Breast epithelium (tissue), 3 donors: Measurements from ENCODE around the gene ZNF761.

Experiments
- CTCF ChIP-seq, 3 donors: fragments of 450-650 bp; IDR thresholded peaks; one replicate each; pipeline ENCODE4 v1.5.1; 2016 to 2017; ENCODE audit warnings: antibody characterized with exemption in 3 of 3, mild to moderate bottlenecking in 3 of 3, moderate library complexity in 3 of 3
- POLR2A ChIP-seq: fragments of 450-650 bp; IDR thresholded peaks from one replicate; pipeline ENCODE4 v1.6.1; 2016; ENCODE audit warnings: antibody characterized with exemption, mild to moderate bottlenecking, moderate library complexity

GRCh38 chr19:53409505-53410204 is 22.1 kb upstream of the ZNF761 start:
- TF ChIP-seq POLR2A (no peak), CTCF (IDR thresholded peaks at IDR 0.05) (no peak)
